ENCODE data around the gene OLAH.

The OLAH gene

GRCh38 chr10:15106352-15107013 lies 62.7 kb downstream of the OLAH start:
- no peak overlapping the region for H3K4me3 ChIP-seq (ENCODE audit: control insufficient read depth, low read depth, low read length)
- DNase-seq (ENCODE audit: low read depth): peak; percentile 75
- peak; percentile 97 for TF ChIP-seq CTCF (conservative IDR thresholded peaks at IDR 0.05; ENCODE audit: control insufficient read depth, insufficient read depth, low read depth, low read length)

DNA sequence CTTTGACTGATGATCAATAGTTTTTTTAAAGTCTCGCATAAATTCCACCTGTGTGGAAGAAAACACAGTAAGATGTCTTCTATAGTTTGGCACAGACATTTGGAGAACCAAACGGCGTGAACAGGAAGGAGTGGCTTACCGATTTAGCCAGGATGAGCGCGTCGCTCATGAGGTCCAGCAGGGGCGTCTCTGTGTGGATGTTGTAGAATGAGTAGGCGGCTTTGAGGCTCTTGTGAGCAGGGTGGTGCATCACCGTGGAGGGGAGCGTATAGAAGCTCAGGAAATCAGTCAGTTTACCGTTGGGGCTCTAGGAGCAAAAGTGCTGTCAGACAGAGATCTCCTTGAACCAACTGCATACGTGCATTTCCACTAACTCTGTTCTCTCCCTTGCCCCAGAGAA lies 68.9 kb downstream of the OLAH start:
- no peak overlapping the region for H3K4me3 ChIP-seq (ENCODE audit: control insufficient read depth, low read depth, low read length)
- no peak for DNase-seq (ENCODE audit: low read depth)
- no peak for TF ChIP-seq CTCF (conservative IDR thresholded peaks at IDR 0.05; ENCODE audit: control insufficient read depth, insufficient read depth, low read depth, low read length)

DNA sequence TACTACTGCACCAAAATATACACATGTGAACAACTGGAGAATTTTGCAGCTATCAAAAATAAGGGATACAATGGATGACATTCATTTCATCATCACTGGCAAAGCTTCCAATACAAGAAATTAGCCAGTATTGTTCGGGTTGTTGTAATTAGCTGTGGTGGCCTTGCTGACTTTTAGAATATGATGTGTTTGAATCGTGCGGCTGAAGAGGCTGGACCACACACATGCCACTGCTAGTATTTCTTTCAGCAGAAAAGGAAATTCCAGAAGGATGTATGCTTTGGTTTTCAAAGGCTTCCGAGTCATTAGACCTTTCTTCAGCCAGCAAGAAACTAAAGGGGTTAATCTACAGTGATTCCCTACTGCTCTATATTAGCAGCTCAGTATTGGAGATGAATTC lies 70.0 kb downstream of the OLAH start:
- TF ChIP-seq CTCF (conservative IDR thresholded peaks at IDR 0.05; ENCODE audit: control insufficient read depth, insufficient read depth, low read depth, low read length): no peak

GRCh38 chr10:15116225-15116624 lies 72.5 kb downstream of the OLAH start:
- DNase-seq (ENCODE audit: low read depth): no peak

More for the DNA sequence above, 70.0 kb downstream of the OLAH start:
- H3K4me3 ChIP-seq (ENCODE audit: control insufficient read depth, low read depth, low read length): no peak overlapping the region
- DNase-seq (ENCODE audit: low read depth): no peak

DNA sequence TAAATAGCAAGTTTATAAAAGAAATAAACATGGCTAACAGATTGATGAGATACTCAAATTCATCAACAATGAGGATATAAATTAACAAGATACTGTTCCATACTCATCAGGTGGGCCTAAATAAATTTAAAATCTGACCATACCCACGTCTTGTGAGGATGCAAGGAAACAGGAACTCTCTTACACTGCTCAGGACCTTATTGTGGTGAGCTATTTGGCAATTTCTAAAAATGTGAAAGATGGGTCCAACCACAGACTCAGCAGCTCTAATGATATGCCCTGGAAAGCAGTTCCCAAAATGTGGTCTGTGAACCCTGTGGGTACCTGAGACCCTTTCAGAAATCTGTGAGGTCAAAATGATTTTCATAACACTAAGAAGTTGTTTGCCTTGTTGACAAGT lies 74.9 kb downstream of the OLAH start:
- no peak for TF ChIP-seq CTCF (conservative IDR thresholded peaks at IDR 0.05; ENCODE audit: control insufficient read depth, insufficient read depth, low read depth, low read length)
- H3K4me3 ChIP-seq (ENCODE audit: control insufficient read depth, low read depth, low read length): no peak overlapping the region
- DNase-seq (ENCODE audit: low read depth): no peak

More at GRCh38 chr10:15116225-15116624, 72.5 kb downstream of the OLAH start:
- no peak overlapping the region for H3K4me3 ChIP-seq (ENCODE audit: control insufficient read depth, low read depth, low read length)
- TF ChIP-seq CTCF (conservative IDR thresholded peaks at IDR 0.05; ENCODE audit: control insufficient read depth, insufficient read depth, low read depth, low read length): no peak

- peak; percentile 81 for DNase-seq (ENCODE audit: low read depth)
- no peak overlapping the region for H3K4me3 ChIP-seq (ENCODE audit: control insufficient read depth, low read depth, low read length)
- no peak for TF ChIP-seq CTCF (conservative IDR thresholded peaks at IDR 0.05; ENCODE audit: control insufficient read depth, insufficient read depth, low read depth, low read length)
These were observed 76.8 kb downstream of the OLAH start for GRCh38 chr10:15120523-15120922.

DNA sequence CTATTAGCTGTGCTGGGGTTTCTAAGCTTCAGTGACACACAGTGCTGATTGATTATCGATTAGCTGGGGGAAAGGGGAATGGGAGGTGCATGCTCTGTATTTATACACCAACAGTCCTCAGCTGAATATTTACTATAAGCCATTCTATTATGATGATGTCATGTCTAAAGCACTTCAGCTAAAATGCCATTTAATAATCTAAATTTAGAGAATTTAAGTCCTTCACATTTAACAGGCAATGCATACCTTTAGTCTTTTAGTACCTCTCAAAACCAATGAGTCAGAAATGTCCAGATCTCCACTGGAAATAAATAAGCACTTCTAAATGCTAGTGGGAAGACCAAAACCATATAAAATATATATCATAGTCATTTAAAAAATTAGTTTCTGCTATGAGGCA lies 78.0 kb downstream of the OLAH start:
- no peak for DNase-seq (ENCODE audit: low read depth)
- no peak overlapping the region for H3K4me3 ChIP-seq (ENCODE audit: control insufficient read depth, low read depth, low read length)
- no peak for TF ChIP-seq CTCF (conservative IDR thresholded peaks at IDR 0.05; ENCODE audit: control insufficient read depth, insufficient read depth, low read depth, low read length)
